Measurements from ENCODE around the gene MTUS2.

GRCh38 chr13:29081697-29082440 lies 261.7 kb downstream of the MTUS2 start:
- TF ChIP-seq POLR2A (IDR thresholded peaks at IDR 0.05): no peak
- no peak for TF ChIP-seq CTCF (IDR thresholded peaks at IDR 0.05)
- no peak for TF ChIP-seq EP300 (IDR thresholded peaks at IDR 0.05)
- no peak for TF ChIP-seq POLR2AphosphoS5 (IDR thresholded peaks at IDR 0.05)

All from stomach (tissue), 4 donors.